HuH-7.5 (cell line): ENCODE data around the gene ICOS.

Experiments used
- DNase-seq: peaks from one replicate; pipeline ENCODE4 v3.0.0; 2011; ENCODE audit warnings: low spot score

ICOS gene

GRCh38 chr2:203936535-203936934 lies at the start of gene ICOS:
Gene ICOS, plus strand, starts transcription at chr2:203936763. Its CDS starts 52 bp downstream, at chr2:203936815.
- DNase-seq = no peak

GRCh38 chr2:203887677-203888076 lies 48.9 kb upstream of the ICOS start:
- DNase-seq = no peak

- DNase-seq = no peak
Observed at GRCh38 chr2:203889542-203889941, 47.0 kb upstream of the ICOS start.

- no peak for DNase-seq
Observed at GRCh38 chr2:203889944-203890343, 46.6 kb upstream of the ICOS start.

GRCh38 chr2:203890733-203891132 lies 45.8 kb upstream of the ICOS start:
- no peak for DNase-seq

- DNase-seq = no peak
Observed at GRCh38 chr2:203891474-203891873, 45.1 kb upstream of the ICOS start.

GRCh38 chr2:203892207-203892606 lies 44.4 kb upstream of the ICOS start:
- DNase-seq = no peak

GRCh38 chr2:203893401-203893800 lies 43.2 kb upstream of the ICOS start:
- DNase-seq = no peak

GRCh38 chr2:203893840-203894239 lies 42.7 kb upstream of the ICOS start:
- DNase-seq = no peak

GRCh38 chr2:203894262-203894661 lies 42.3 kb upstream of the ICOS start:
- DNase-seq = no peak

GRCh38 chr2:203897544-203897943 lies 39.0 kb upstream of the ICOS start:
- no peak for DNase-seq

GRCh38 chr2:203898657-203899056 lies 37.9 kb upstream of the ICOS start:
- no peak for DNase-seq

GRCh38 chr2:203900253-203900652 lies 36.3 kb upstream of the ICOS start:
- DNase-seq = no peak

- DNase-seq = no peak
Observed at GRCh38 chr2:203904022-203904421, 32.5 kb upstream of the ICOS start.

- no peak for DNase-seq
Observed at GRCh38 chr2:203905656-203906055, 30.9 kb upstream of the ICOS start.

- DNase-seq = no peak
Observed at GRCh38 chr2:203908066-203908796, 28.3 kb upstream of the ICOS start.

- DNase-seq = no peak
Observed at GRCh38 chr2:203908797-203909185, 27.8 kb upstream of the ICOS start.

- peak; percentile 32 for DNase-seq
Observed at GRCh38 chr2:203909261-203909967, 27.1 kb upstream of the ICOS start.

- DNase-seq = no peak
Observed at GRCh38 chr2:203909974-203910373, 26.6 kb upstream of the ICOS start.

- peak; percentile 14 for DNase-seq
Observed at GRCh38 chr2:203913947-203914346, 22.6 kb upstream of the ICOS start.

- no peak for DNase-seq
Observed at GRCh38 chr2:203914546-203915182, 21.9 kb upstream of the ICOS start.

- no peak for DNase-seq
Observed at GRCh38 chr2:203915256-203915655, 21.3 kb upstream of the ICOS start.

- no peak for DNase-seq
Observed at GRCh38 chr2:203916756-203917155, 19.8 kb upstream of the ICOS start.
